ENCODE results near the gene ELMOD1.

The ELMOD1 gene

DNA sequence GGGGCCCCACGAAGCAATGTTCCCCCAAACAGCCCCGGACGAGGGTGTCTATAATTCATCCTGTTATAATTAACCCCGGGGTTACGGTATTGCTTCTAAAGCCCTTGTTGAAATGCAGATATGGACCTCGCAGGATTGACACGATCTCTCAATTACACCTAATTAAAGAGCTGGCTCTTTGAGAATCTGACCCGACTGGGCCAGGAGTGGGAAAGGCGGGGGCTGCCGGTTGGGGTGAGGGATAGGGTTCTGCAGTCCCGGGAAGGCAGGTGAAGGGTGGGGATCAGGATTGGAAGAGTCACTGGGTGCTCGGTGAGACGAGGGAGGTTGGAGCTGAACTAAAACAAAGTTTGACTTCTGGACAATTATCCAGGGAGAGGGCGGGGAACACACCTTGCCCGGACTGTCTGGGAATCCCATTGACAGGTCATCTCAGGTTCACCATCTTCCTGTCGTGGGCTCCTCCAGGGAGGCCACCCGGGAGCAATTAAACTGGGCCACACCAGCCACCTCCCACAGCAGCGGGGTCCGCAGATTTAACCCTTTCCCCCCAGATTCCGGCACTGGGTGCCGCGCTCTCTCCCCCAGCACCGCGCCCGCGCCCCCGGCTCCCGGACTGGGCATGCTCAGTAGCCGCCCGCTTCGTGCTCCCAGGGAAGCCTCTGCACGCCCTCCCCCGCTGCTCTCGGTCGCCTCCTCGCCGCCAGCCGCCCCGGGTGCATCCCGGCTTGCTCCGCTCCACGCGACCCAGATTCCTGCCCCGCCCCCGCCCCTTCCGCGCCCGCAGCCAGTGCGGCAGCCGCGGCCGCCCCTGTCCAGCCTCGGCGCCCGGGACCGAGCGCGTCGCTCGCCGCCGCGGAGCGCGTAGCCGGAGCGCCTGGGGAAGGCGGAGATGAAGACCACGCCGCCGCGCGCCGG is at the start of gene ELMOD1:
ELMOD1 (plus strand) TSS at position 688 of the 918 bp plus-strand sequence. CDS start 27,043 bp downstream, outside the sequence.
- peak within 1 kb of the TSS; percentile 93 for H3K4me3 ChIP-seq (ENCODE audit: low read depth, low read length)
- no peaks in the 10 kb centered on the region for H3K36me3 ChIP-seq (ENCODE audit: insufficient read depth, low read length)
- H3K4me1 ChIP-seq (ENCODE audit: control insufficient read depth, insufficient read depth, low read length, unreplicated experiment): peaks cover 9% of the 10 kb centered on the region
- peak within 1 kb of the TSS; percentile 81 for H2AFZ ChIP-seq (ENCODE audit: low read length, unreplicated experiment)
- no peaks in the 10 kb centered on the region for H3K79me2 ChIP-seq (ENCODE audit: control insufficient read depth, insufficient read depth, low read length, unreplicated experiment)
- H3K27me3 ChIP-seq (ENCODE audit: insufficient read depth, low read length): peaks cover 66% of the 10 kb centered on the region
- H3K27ac ChIP-seq (ENCODE audit: low read depth, low read length): no peak within 1 kb of the TSS

DNA sequence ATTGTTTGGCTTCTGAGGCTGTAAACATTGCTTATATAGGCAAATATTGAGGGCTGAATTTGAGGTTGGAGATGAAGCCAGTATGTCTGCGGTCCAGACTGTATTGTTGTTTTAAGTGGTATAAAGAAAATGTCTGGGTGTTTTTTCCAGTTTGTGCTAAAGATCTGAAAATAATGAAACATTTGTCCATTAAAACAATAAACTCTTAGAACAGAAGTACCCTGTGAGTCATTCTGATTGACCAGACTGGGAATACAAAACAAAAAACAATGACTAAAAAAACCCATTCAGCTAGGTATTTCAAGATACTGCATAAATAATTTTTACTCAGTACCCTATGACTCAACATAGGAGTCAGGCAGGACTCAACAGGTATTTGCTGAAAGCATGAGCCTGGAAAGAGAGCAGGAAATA is 45.8 kb upstream of the ELMOD1 start:
- Histone ChIP-seq H3K36me3 (ENCODE audit: insufficient read depth, low read length) (no peaks in the 10 kb centered on the region), H3K27ac (ENCODE audit: low read depth, low read length) (peak overlapping the region; percentile 73)

DNA sequence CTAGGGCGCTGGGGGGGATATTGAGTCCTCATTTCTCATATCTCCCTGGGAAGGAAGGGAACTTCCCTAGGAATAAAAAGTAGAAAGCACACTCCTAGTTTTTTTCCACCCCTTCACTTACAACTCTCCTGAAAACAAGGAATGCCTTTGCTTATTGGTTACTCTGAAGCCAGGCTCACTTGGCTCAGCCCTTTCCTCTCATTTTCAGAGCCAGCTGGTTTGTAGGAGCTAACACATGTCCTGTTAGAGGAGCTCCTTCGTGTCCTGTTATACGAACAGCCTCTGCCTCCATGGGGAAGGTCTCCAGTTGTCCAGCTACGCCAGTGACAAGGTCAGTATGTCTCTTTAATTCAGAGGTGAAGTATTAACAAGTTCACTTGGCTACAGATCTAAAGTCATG is 43.0 kb upstream of the ELMOD1 start:
- H3K4me1 ChIP-seq (ENCODE audit: control insufficient read depth, insufficient read depth, low read length, unreplicated experiment): peaks cover 21% of the 10 kb centered on the region
- no peak overlapping the region for H3K4me3 ChIP-seq (ENCODE audit: low read depth, low read length)
- no peak overlapping the region for H2AFZ ChIP-seq (ENCODE audit: low read length, unreplicated experiment)
- no peak overlapping the region for H3K27ac ChIP-seq (ENCODE audit: low read depth, low read length)
- no peaks in the 10 kb centered on the region for H3K79me2 ChIP-seq (ENCODE audit: control insufficient read depth, insufficient read depth, low read length, unreplicated experiment)
- no peaks in the 10 kb centered on the region for H3K27me3 ChIP-seq (ENCODE audit: insufficient read depth, low read length)
- peaks cover 5% of the 10 kb centered on the region; the same call in 1 of the 2 replicates for H3K36me3 ChIP-seq (ENCODE audit: insufficient read depth, low read length)

More for the DNA sequence above, 45.8 kb upstream of the ELMOD1 start:
- no peaks in the 10 kb centered on the region for H3K79me2 ChIP-seq (ENCODE audit: control insufficient read depth, insufficient read depth, low read length, unreplicated experiment)
- no peaks in the 10 kb centered on the region for H3K27me3 ChIP-seq (ENCODE audit: insufficient read depth, low read length)
- no peak overlapping the region for H2AFZ ChIP-seq (ENCODE audit: low read length, unreplicated experiment)
- no peak overlapping the region for H3K4me3 ChIP-seq (ENCODE audit: low read depth, low read length)
- H3K4me1 ChIP-seq (ENCODE audit: control insufficient read depth, insufficient read depth, low read length, unreplicated experiment): peaks cover 21% of the 10 kb centered on the region

GRCh38 chr11:107549253-107549953 is 41.5 kb upstream of the ELMOD1 start:
- H3K4me1 ChIP-seq (ENCODE audit: control insufficient read depth, insufficient read depth, low read length, unreplicated experiment): peaks cover 15% of the 10 kb centered on the region
- no peak overlapping the region for H3K27ac ChIP-seq (ENCODE audit: low read depth, low read length)
- no peak overlapping the region for H2AFZ ChIP-seq (ENCODE audit: low read length, unreplicated experiment)
- H3K79me2 ChIP-seq (ENCODE audit: control insufficient read depth, insufficient read depth, low read length, unreplicated experiment): no peaks in the 10 kb centered on the region
- peaks cover 5% of the 10 kb centered on the region for H3K36me3 ChIP-seq (ENCODE audit: insufficient read depth, low read length)
- H3K4me3 ChIP-seq (ENCODE audit: low read depth, low read length): no peak overlapping the region
- no peaks in the 10 kb centered on the region for H3K27me3 ChIP-seq (ENCODE audit: insufficient read depth, low read length)

DNA sequence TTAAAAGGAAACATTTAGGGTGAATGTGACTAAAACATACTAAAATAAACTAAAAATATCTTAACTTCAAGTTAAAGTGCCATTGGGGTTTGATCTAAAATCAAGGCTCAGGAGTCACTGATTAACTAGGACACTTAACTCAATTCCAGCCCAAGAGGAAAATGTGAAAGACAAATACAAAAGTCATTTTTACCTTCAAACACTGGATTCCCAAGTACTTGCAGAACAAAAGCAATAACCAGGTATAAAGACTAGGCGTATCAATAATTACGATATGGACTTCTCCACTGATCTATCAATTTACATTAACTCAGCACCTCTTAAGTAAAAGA is 41.0 kb upstream of the ELMOD1 start:
- no peak overlapping the region for H3K27ac ChIP-seq (ENCODE audit: low read depth, low read length)
- H3K79me2 ChIP-seq (ENCODE audit: control insufficient read depth, insufficient read depth, low read length, unreplicated experiment): no peaks in the 10 kb centered on the region

DNA sequence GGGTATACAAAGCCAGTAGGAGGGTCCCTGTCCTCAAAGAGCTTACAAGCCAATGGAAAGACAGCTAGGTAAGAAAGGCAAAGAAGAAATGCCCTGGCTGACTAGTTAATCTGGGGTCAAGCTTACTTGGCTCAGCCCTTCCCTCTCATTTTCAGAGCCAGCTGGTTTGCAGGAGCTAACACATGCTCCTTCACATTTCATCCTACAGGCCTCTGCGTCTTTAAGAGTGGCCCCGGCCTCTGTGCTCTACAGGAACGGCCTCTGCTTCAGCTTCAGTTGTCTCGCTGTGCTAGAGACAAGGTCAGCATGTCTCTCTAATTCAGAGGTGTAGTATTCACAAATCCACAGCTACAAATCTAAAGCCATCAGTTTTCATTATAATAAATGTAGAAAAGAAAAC is 40.6 kb upstream of the ELMOD1 start:
- Histone ChIP-seq H3K79me2 (ENCODE audit: control insufficient read depth, insufficient read depth, low read length, unreplicated experiment) (no peaks in the 10 kb centered on the region), H3K36me3 (ENCODE audit: insufficient read depth, low read length) (peaks cover 5% of the 10 kb centered on the region), H3K27ac (ENCODE audit: low read depth, low read length) (no peak overlapping the region), H3K4me1 (ENCODE audit: control insufficient read depth, insufficient read depth, low read length, unreplicated experiment) (peaks cover 6% of the 10 kb centered on the region), H3K27me3 (ENCODE audit: insufficient read depth, low read length) (no peaks in the 10 kb centered on the region), H2AFZ (ENCODE audit: low read length, unreplicated experiment) (no peak overlapping the region), H3K4me3 (ENCODE audit: low read depth, low read length) (no peak overlapping the region)

More for the DNA sequence above, 41.0 kb upstream of the ELMOD1 start:
- Histone ChIP-seq H2AFZ (ENCODE audit: low read length, unreplicated experiment) (no peak overlapping the region), H3K36me3 (ENCODE audit: insufficient read depth, low read length) (peaks cover 5% of the 10 kb centered on the region), H3K4me3 (ENCODE audit: low read depth, low read length) (no peak overlapping the region), H3K4me1 (ENCODE audit: control insufficient read depth, insufficient read depth, low read length, unreplicated experiment) (peaks cover 10% of the 10 kb centered on the region), H3K27me3 (ENCODE audit: insufficient read depth, low read length) (no peaks in the 10 kb centered on the region)

DNA sequence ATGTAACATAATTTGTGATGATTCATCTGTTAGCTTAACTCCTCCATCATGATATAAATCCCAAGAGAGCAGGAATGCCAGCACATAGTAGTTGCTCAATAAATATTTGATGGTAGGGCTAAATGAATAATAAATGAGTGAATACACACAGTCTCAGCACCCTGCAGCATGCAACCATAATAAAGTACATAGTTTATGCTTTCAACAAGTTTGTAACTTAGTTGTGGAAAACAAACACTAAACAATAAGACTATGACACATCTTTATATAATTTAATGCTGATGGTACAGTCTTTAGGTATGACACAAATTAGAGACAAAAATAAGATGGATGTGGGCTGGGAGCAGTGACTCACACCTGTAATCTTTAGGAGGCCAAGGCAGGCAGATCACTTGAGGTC is 29.3 kb upstream of the ELMOD1 start:
- H3K79me2 ChIP-seq (ENCODE audit: control insufficient read depth, insufficient read depth, low read length, unreplicated experiment): peaks cover 5% of the 10 kb centered on the region
- H3K27ac ChIP-seq (ENCODE audit: low read depth, low read length): peak overlapping the region; percentile 99
- H2AFZ ChIP-seq (ENCODE audit: low read length, unreplicated experiment): no peak overlapping the region
- no peak overlapping the region for H3K4me3 ChIP-seq (ENCODE audit: low read depth, low read length)
- H3K4me1 ChIP-seq (ENCODE audit: control insufficient read depth, insufficient read depth, low read length, unreplicated experiment): peaks cover 40% of the 10 kb centered on the region
- 0 out of 2 replicates have a peak, but pooled peaks cover 8% of the 10 kb centered on the region for H3K36me3 ChIP-seq (ENCODE audit: insufficient read depth, low read length)
- H3K27me3 ChIP-seq (ENCODE audit: insufficient read depth, low read length): no peaks in the 10 kb centered on the region

DNA sequence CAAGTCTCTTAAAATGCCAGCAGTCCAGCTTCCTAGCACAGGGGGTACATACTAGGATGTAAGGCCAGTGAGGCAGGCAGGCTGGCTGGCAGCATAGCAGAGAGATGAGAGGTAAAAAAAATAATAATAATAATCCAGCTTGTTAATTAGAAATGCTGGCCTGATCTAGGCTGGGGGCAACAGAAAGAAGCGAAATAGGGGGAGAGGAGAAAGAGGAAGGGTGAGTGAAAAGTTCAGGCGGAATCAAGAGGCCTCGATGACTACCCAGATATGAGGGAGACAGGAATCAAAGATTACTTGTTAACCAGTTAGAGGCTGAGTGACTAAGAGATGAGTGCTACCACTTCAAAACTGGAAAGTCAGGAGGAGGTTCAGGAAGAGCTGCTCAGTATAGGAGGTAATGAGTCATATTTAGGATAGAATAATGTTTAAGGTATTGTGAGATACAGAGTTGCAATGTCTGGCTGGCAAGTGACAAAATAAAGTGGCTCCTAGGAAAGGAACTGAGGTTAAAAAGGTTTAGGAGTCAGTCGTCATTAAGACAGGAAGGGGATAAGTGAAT is 28.2 kb upstream of the ELMOD1 start:
- H3K36me3 ChIP-seq (ENCODE audit: insufficient read depth, low read length): 0 out of 2 replicates have a peak, but pooled peaks cover 8% of the 10 kb centered on the region
- H2AFZ ChIP-seq (ENCODE audit: low read length, unreplicated experiment): no peak overlapping the region
- H3K79me2 ChIP-seq (ENCODE audit: control insufficient read depth, insufficient read depth, low read length, unreplicated experiment): peaks cover 5% of the 10 kb centered on the region
- H3K4me3 ChIP-seq (ENCODE audit: low read depth, low read length): peak overlapping the region; percentile 48
- H3K4me1 ChIP-seq (ENCODE audit: control insufficient read depth, insufficient read depth, low read length, unreplicated experiment): peaks cover 40% of the 10 kb centered on the region
- H3K27me3 ChIP-seq (ENCODE audit: insufficient read depth, low read length): no peaks in the 10 kb centered on the region
- peak overlapping the region; percentile 99 for H3K27ac ChIP-seq (ENCODE audit: low read depth, low read length)

DNA sequence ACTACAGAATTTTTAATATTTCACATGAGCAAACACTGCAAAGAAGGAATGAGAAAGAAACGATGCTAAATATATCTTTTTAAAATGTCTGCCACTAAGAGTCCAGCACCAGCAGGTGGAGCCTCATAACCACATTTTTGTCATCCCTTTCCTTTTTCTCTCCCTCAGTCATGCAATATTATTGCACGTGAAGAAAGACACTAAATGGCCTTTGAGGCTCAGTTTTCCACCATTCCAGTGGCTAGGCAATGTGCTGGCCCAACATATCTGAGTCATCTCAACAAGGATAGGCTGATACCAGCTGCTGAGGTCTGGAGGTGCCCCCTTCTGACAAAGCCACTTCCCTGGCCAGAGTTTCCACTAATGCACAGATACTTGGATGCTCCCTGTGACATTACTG is 27.2 kb upstream of the ELMOD1 start:
- Histone ChIP-seq H3K27me3 (ENCODE audit: insufficient read depth, low read length) (no peaks in the 10 kb centered on the region), H2AFZ (ENCODE audit: low read length, unreplicated experiment) (no peak overlapping the region), H3K27ac (ENCODE audit: low read depth, low read length) (peak overlapping the region; percentile 99), H3K79me2 (ENCODE audit: control insufficient read depth, insufficient read depth, low read length, unreplicated experiment) (peaks cover 5% of the 10 kb centered on the region), H3K4me1 (ENCODE audit: control insufficient read depth, insufficient read depth, low read length, unreplicated experiment) (peaks cover 40% of the 10 kb centered on the region), H3K4me3 (ENCODE audit: low read depth, low read length) (peak overlapping the region; percentile 55), H3K36me3 (ENCODE audit: insufficient read depth, low read length) (0 out of 2 replicates have a peak, but pooled peaks cover 8% of the 10 kb centered on the region)

GRCh38 chr11:107564877-107565218 is 26.1 kb upstream of the ELMOD1 start:
- H3K36me3 ChIP-seq (ENCODE audit: insufficient read depth, low read length): 0 out of 2 replicates have a peak, but pooled peaks cover 3% of the 10 kb centered on the region
- peaks cover 5% of the 10 kb centered on the region for H3K79me2 ChIP-seq (ENCODE audit: control insufficient read depth, insufficient read depth, low read length, unreplicated experiment)
- H2AFZ ChIP-seq (ENCODE audit: low read length, unreplicated experiment): peak overlapping the region; percentile 98
- H3K27ac ChIP-seq (ENCODE audit: low read depth, low read length): peak overlapping the region; percentile 99
- no peaks in the 10 kb centered on the region for H3K27me3 ChIP-seq (ENCODE audit: insufficient read depth, low read length)
- H3K4me3 ChIP-seq (ENCODE audit: low read depth, low read length): peak overlapping the region; percentile 84
- peaks cover 40% of the 10 kb centered on the region for H3K4me1 ChIP-seq (ENCODE audit: control insufficient read depth, insufficient read depth, low read length, unreplicated experiment)

All from ACC112 (cell line).